OCI-LY1 (cell line): ENCODE results near the gene C1orf87.

ENCODE experiments used
- H2AFZ ChIP-seq: fragments of 200-600 bp; sonication (generic), shearing (Covaris generic); 2 replicates; pipeline ENCODE4 v1.6.0; 2014; ENCODE audit warnings: antibody characterized with exemption, mild to moderate bottlenecking, low read length
- H3F3A ChIP-seq: fragments of 200-600 bp; sonication (generic), shearing (Covaris generic); 2 replicates; pipeline ENCODE4 v1.6.0; 2014; ENCODE audit warnings: mild to moderate bottlenecking, antibody characterized with exemption, low read length, moderate library complexity; ENCODE audit not compliant: insufficient read depth
- H3K27ac ChIP-seq: fragments of 200-600 bp; sonication (generic); 2 replicates; pipeline ENCODE4 v1.5.1; 2014; ENCODE audit warnings: low read length, mixed run types, mild to moderate bottlenecking, low read depth; ENCODE audit not compliant: poor library complexity, severe bottlenecking
- H3K27me3 ChIP-seq: fragments of 200-600 bp; sonication (generic); 2 replicates; pipeline ENCODE4 v1.6.0; 2014; ENCODE audit warnings: antibody characterized with exemption, mild to moderate bottlenecking, low read length, moderate library complexity; ENCODE audit not compliant: insufficient read depth
- H3K36me3 ChIP-seq: fragments of 200-600 bp; sonication (generic); 2 replicates; pipeline ENCODE4 v1.6.1; 2014; ENCODE audit warnings: mild to moderate bottlenecking, antibody characterized with exemption, low read length, moderate library complexity, mixed read lengths; ENCODE audit not compliant: insufficient read depth
- H3K4me1 ChIP-seq: fragments of 200-600 bp; sonication (generic); 2 replicates; pipeline ENCODE4 v1.5.1; 2014; ENCODE audit warnings: mild to moderate bottlenecking, low read length, moderate library complexity; ENCODE audit not compliant: insufficient read depth, severe bottlenecking
- H3K4me2 ChIP-seq: fragments of 200-600 bp; sonication (generic), shearing (Covaris generic); 2 replicates; pipeline ENCODE4 v1.6.1; 2014; ENCODE audit warnings: low read length
- H3K4me3 ChIP-seq: fragments of 200-600 bp; sonication (generic); 2 replicates; pipeline ENCODE4 v1.5.1; 2014; ENCODE audit warnings: low read length, low read depth, mild to moderate bottlenecking, mixed read lengths; ENCODE audit not compliant: poor library complexity, severe bottlenecking
- H3K79me2 ChIP-seq: fragments of 200-600 bp; shearing (Covaris generic); 2 replicates; pipeline ENCODE4 v1.6.1; 2016; ENCODE audit warnings: mixed run types, low read length, mixed read lengths; ENCODE audit not compliant: insufficient read depth
- H3K9ac ChIP-seq: fragments of 200-600 bp; sonication (generic), shearing (Covaris generic); 2 replicates; pipeline ENCODE4 v1.6.1; 2014; ENCODE audit warnings: mild to moderate bottlenecking, low read length, mixed read lengths
- H3K9me2 ChIP-seq: fragments of 200-600 bp; sonication (generic), shearing (Covaris generic); 2 replicates; pipeline ENCODE4 v1.6.1; 2014; ENCODE audit warnings: low read depth, mild to moderate bottlenecking, low read length, mixed read lengths
- H3K9me3 ChIP-seq: fragments of 200-600 bp; shearing (Covaris generic); 2 replicates; pipeline ENCODE4 v1.6.1; 2014; ENCODE audit warnings: low read length, mixed read lengths
- H4K20me1 ChIP-seq: fragments of 200-600 bp; sonication (generic), shearing (Covaris generic); 2 replicates; pipeline ENCODE4 v1.6.0; 2016; ENCODE audit warnings: mild to moderate bottlenecking, low read length; ENCODE audit not compliant: insufficient read depth
- EZH2 ChIP-seq: fragments of 200-600 bp; sonication (generic), shearing (Covaris generic); IDR thresholded peaks from 2 replicates; pipeline ENCODE4 v1.8.0; 2017; ENCODE audit warnings: borderline replicate concordance, mixed run types, mild to moderate bottlenecking, antibody characterized with exemption, low read length, moderate library complexity, mixed read lengths
- TF ChIP-seq, protein P1 (sequence below): fragments of 200-600 bp; sonication (generic), shearing (Covaris generic); IDR thresholded peaks from 2 replicates; pipeline ENCODE4 v1.5.1; 2017; ENCODE audit warnings: mild to moderate bottlenecking, antibody characterized with exemption, low read length, moderate library complexity, mixed read lengths

C1orf87 gene

DNA sequence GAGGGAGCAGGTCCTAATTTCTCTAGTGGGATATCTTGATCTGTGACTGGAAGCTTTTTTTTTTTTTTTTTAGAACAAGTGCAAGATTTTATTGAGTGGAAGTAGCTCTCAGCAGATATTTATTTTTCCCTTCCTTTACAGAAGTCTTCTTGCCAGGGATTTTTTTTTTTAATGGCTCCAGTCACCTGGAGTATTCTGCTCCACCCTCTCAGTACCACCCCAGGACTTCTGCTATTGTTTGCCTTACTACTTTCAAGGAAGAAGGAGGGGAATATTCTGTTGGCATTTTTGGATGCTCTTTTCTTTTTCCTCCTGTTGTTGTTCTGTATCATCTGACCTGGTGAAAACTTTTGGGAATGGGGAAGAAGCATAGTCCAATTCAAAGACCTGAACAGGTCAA lies 123.9 kb downstream of the C1orf87 start:
- H3K27me3 ChIP-seq: no peaks in the 10 kb centered on the region
- H2AFZ ChIP-seq: no peak overlapping the region
- H3K4me3 ChIP-seq: no peak overlapping the region
- no peaks in the 10 kb centered on the region for H3F3A ChIP-seq
- no peak overlapping the region for H3K9ac ChIP-seq
- H3K27ac ChIP-seq: no peak overlapping the region
- no peaks in the 10 kb centered on the region for H3K9me2 ChIP-seq
- no peaks in the 10 kb centered on the region for H3K79me2 ChIP-seq
- H4K20me1 ChIP-seq: no peaks in the 10 kb centered on the region
- no peak overlapping the region for H3K4me2 ChIP-seq
- H3K4me1 ChIP-seq: no peaks in the 10 kb centered on the region
- H3K36me3 ChIP-seq: no peaks in the 10 kb centered on the region
- TF ChIP-seq, protein P1, sequence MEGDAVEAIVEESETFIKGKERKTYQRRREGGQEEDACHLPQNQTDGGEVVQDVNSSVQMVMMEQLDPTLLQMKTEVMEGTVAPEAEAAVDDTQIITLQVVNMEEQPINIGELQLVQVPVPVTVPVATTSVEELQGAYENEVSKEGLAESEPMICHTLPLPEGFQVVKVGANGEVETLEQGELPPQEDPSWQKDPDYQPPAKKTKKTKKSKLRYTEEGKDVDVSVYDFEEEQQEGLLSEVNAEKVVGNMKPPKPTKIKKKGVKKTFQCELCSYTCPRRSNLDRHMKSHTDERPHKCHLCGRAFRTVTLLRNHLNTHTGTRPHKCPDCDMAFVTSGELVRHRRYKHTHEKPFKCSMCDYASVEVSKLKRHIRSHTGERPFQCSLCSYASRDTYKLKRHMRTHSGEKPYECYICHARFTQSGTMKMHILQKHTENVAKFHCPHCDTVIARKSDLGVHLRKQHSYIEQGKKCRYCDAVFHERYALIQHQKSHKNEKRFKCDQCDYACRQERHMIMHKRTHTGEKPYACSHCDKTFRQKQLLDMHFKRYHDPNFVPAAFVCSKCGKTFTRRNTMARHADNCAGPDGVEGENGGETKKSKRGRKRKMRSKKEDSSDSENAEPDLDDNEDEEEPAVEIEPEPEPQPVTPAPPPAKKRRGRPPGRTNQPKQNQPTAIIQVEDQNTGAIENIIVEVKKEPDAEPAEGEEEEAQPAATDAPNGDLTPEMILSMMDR: no peak
- TF ChIP-seq EZH2: no peak
- no peaks in the 10 kb centered on the region for H3K9me3 ChIP-seq

DNA sequence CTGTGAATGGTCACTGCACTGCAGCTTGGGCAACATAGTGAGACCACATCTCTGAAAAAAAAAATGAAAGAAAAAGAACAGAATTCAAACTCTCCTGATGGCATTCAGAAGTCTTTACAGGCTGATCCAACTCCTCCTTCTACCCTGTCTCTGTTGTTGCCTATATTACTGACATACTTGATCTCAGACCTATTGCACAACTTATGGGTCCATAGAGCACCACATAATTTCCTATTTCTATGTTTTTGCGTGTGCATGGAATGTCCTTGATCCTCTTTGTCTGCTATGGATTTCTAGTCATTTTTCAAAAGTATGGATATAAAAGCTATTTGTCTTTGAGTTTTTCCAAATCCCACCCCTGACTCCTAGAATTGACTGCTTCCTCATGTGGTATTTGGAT lies 124.6 kb downstream of the C1orf87 start:
- Histone ChIP-seq H3K4me2 (no peak overlapping the region), H4K20me1 (no peaks in the 10 kb centered on the region), H3F3A (no peaks in the 10 kb centered on the region), H3K27me3 (no peaks in the 10 kb centered on the region), H3K36me3 (no peaks in the 10 kb centered on the region), H3K9ac (no peak overlapping the region), H3K4me1 (no peaks in the 10 kb centered on the region), H3K79me2 (no peaks in the 10 kb centered on the region), H2AFZ (no peak overlapping the region), H3K9me2 (no peaks in the 10 kb centered on the region), H3K4me3 (no peak overlapping the region), H3K9me3 (no peaks in the 10 kb centered on the region), H3K27ac (no peak overlapping the region)
- TF ChIP-seq EZH2: no peak
- TF ChIP-seq, protein P1: no peak

DNA sequence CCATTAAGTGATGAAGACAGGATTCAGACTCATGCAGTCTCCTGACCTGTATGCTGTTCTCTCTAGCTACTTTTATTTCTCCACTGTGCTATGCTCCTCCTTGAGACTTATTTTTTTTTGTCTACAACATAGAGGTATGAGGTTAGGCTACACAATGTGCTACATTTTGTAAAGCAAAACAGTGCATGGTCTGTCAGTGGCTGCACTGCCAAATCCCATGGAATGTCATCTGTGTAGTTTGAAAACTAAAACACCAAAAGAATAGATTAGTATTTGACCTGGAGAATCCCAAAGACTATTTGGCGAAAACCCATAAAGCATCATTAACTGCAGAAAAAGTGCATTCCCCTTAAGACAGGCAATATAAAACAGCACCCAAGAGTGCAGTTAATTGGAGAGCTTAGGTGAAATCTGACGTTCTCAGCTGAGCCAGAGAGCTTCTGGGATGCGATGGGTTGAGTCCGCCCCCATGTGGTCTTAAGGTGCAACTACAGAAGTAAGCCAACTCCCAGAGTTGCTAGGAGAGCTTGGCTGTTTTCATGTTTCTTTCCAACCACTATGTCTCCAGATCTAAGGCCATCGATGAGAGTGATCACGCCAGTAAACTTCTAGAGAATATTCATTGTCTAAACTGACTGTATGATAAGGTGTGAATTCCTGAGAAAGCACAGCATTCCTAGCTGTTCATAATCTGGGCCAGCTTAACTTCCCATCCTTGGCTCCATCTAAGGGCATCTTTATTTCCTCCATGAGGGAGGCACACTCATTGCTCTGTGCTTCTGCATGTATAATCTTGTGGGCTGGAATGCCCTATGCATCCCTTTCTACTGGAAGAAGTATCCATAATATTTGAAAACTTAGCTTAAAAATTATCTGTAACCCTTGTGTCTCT lies 126.3 kb downstream of the C1orf87 start:
- Histone ChIP-seq H3F3A (no peaks in the 10 kb centered on the region), H3K36me3 (no peaks in the 10 kb centered on the region), H3K27ac (no peak overlapping the region), H3K4me1 (no peaks in the 10 kb centered on the region), H4K20me1 (no peaks in the 10 kb centered on the region), H2AFZ (no peak overlapping the region), H3K9me3 (no peaks in the 10 kb centered on the region), H3K79me2 (no peaks in the 10 kb centered on the region), H3K4me3 (no peak overlapping the region), H3K9me2 (no peaks in the 10 kb centered on the region), H3K4me2 (no peak overlapping the region), H3K27me3 (no peaks in the 10 kb centered on the region), H3K9ac (no peak overlapping the region)
- TF ChIP-seq, protein P1: peak; percentile 74
- TF ChIP-seq EZH2: no peak
